ENCODE measurements around the gene TLNRD1. TPM values are rescaled to one million over a fixed set of nuclear protein-coding genes. Genes with fewer than 3 reads are reported as not detected.
"Not testable (repeated sequence)": the region's sequence is repeated elsewhere in the genome, so short reads cannot be mapped to it uniquely, and the experiment has no call there.

Gene TLNRD1
- total and polyA plus RNA-seq, 4 donors: 1.6 to 24.4 (median 10.0) TPM

DNA sequence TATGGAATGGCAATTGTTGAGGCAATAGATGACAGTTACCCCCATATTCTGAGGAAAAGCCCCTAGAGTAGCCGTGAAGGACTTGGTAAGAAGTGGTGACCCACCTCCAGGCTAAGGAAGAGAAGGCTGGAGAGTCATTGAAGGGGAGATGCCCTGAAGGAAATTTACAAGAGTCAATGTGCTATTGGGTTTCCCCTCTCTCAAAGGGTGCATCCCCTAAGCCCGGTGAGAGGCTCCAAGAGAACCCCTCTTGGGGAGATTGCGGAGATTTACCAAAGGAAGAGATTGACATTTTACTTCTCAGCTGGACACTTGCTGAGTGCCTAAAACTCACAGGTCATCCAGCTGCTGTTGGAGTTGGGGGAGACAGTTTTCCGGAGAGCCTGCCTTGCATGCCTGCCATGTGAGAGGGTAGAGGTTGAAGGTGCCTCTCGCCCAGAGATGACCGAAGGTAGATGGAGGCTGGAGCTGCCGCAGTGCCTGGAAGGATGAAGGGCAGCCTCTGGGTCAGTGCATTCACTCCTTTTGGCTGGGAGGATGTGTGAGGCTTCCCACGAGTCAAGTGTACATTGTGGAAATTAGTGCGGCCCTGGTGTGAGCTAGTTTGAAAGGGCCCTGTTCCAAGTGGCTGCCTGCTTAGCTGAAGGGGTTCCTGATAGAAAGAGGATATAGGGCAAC lies 41.8 kb upstream of the TLNRD1 start:
- no peaks in the 10 kb centered on the region for H3K9me3 ChIP-seq (ENCODE audit: control insufficient read depth, low read length)
- DNase-seq (no peak), ATAC-seq (ENCODE audit: low FRiP score) (no peak)
- H3K27me3 ChIP-seq (ENCODE audit: control insufficient read depth in 1 of 2, insufficient read depth in 2 of 2, low read length in 1 of 2): no peaks in the 10 kb centered on the region
- no peak overlapping the region for H3K27ac ChIP-seq (ENCODE audit: low read depth in 1 of 2, low read length in 2 of 2)
- peaks cover 0 to 3% of the 10 kb centered on the region in 2 donors for H3K4me1 ChIP-seq (ENCODE audit: control insufficient read depth in 1 of 2, insufficient read depth in 2 of 2, low read length in 2 of 2)
- intact Hi-C loops (cut with DNase I): no loop called here
- WGBS, 2 donors: 98 to 99% methylated on average over 9 of the region's 9 CpGs
- H3K4me3 ChIP-seq (ENCODE audit: low read length in 2 of 2): no peak overlapping the region
- peaks cover 1 to 4% of the 10 kb centered on the region in 2 donors for H3K36me3 ChIP-seq (ENCODE audit: control insufficient read depth in 1 of 2, insufficient read depth in 2 of 2, low read length in 1 of 2)

DNA sequence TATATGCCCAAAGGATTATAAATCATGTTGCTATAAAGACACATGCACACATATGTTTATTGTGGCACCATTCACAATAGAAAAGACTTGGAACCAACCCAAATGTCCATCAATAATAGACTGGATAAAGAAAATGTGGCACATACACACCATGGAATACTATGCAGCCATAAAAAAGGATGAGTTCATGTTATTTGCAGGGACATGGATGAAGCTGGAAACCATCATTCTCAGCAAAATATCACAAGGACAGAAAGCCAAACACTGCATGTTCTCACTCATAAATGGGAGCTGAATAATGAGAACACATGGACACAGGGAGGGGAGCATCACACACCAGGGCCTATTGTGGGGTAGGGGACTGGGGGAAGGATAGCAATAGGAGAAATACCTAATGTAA lies 35.3 kb upstream of the TLNRD1 start:
- H3K4me1 ChIP-seq (ENCODE audit: control insufficient read depth in 1 of 2, insufficient read depth in 2 of 2, low read length in 2 of 2): not testable (repeated sequence)

DNA sequence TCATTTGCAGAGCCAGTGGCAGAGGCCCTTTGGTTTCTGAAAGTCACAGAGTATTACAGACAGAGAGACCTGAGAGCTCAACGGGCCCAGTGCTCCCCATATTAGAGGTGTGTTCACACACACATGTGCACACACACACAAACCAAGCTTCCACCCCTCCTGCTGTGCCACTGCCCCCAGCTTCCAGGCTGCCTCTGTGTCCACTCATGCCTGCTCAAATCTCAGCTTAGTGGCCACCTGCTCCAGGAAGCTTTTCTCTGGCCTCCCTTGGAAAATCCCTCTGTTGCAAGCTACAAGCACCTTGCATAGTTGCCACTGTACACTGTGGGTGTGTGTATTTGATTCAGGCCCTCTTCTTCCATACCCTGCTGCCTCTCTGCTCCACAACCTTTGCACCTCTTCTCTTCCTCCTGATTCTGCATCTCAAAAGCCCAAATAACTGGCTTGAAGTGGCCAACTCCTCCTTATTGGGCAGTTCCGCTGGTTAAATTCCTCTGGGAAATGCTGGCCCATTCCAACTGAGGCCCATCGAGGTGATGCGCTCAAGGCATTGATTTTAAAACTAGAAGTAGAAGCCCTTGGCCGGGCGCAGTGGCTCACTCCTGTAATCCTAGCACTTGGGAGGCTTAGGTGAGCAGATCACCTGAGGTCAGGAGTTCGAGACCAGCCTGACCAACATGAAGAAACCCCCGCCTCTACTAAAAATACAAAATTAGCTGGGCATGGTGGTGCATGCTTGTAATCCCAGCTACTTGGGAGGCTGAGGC lies 34.1 kb upstream of the TLNRD1 start:
- no peak overlapping the region for H3K4me3 ChIP-seq (ENCODE audit: low read length in 2 of 2)
- H3K4me1 ChIP-seq (ENCODE audit: control insufficient read depth in 1 of 2, insufficient read depth in 2 of 2, low read length in 2 of 2): no peaks in the 10 kb centered on the region
- intact Hi-C loops (cut with DNase I): loop anchor here in 1 of 2 donors (5.0 kb wide), 1 partner anchor 509 kb away; no protein-coding TSS in a partner anchor
- H3K9me3 ChIP-seq (ENCODE audit: control insufficient read depth, low read length): no peaks in the 10 kb centered on the region
- H3K27me3 ChIP-seq (ENCODE audit: control insufficient read depth in 1 of 2, insufficient read depth in 2 of 2, low read length in 1 of 2): no peaks in the 10 kb centered on the region
- WGBS, 2 donors: 90 to 91% methylated on average over 8 of the region's 8 CpGs
- no peak for ATAC-seq (ENCODE audit: low FRiP score)
- H3K36me3 ChIP-seq (ENCODE audit: control insufficient read depth in 1 of 2, insufficient read depth in 2 of 2, low read length in 1 of 2): peaks cover 0 to 2% of the 10 kb centered on the region in 2 donors
- H3K27ac ChIP-seq (ENCODE audit: low read depth in 1 of 2, low read length in 2 of 2): no peak overlapping the region
- no peak for DNase-seq

More for the DNA sequence above, 35.3 kb upstream of the TLNRD1 start:
- not testable (repeated sequence) for H3K27ac ChIP-seq (ENCODE audit: low read depth in 1 of 2, low read length in 2 of 2); H3K36me3 ChIP-seq (ENCODE audit: control insufficient read depth in 1 of 2, insufficient read depth in 2 of 2, low read length in 1 of 2); H3K4me3 ChIP-seq (ENCODE audit: low read length in 2 of 2); DNase-seq; ATAC-seq (ENCODE audit: low FRiP score); H3K27me3 ChIP-seq (ENCODE audit: control insufficient read depth in 1 of 2, insufficient read depth in 2 of 2, low read length in 1 of 2); H3K9me3 ChIP-seq (ENCODE audit: control insufficient read depth, low read length)
- intact Hi-C loops (cut with DNase I): loop anchor here in 1 of 2 donors (5.0 kb wide), 1 partner anchor 508 kb away; no protein-coding TSS in a partner anchor

DNA sequence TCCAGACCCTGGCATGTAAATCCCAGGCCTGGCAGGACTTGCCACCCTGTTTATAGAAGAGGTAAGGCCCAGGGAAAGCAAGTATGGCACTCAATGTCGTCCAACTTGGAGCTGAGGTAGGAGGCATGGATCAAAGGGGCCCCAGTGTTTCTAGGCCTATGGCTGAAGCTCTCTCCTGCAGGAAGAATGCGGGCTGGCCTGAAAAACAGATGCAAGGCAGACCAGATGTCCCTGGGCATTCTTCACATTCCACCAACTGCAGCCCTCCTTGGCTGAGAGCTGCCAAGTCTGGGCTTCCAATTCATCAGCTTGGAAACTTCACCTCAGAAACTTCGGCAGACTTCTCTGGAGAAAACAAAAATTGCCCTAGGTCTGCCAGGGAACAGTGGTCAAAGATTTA lies 33.3 kb upstream of the TLNRD1 start:
- Histone ChIP-seq H3K27ac (ENCODE audit: low read depth in 1 of 2, low read length in 2 of 2) (no peak overlapping the region), H3K4me1 (ENCODE audit: control insufficient read depth in 1 of 2, insufficient read depth in 2 of 2, low read length in 2 of 2) (no peaks in the 10 kb centered on the region), H3K36me3 (ENCODE audit: control insufficient read depth in 1 of 2, insufficient read depth in 2 of 2, low read length in 1 of 2) (peaks cover 0 to 2% of the 10 kb centered on the region in 2 donors), H3K27me3 (ENCODE audit: control insufficient read depth in 1 of 2, insufficient read depth in 2 of 2, low read length in 1 of 2) (no peaks in the 10 kb centered on the region), H3K9me3 (ENCODE audit: control insufficient read depth, low read length) (no peaks in the 10 kb centered on the region), H3K4me3 (ENCODE audit: low read length in 2 of 2) (no peak overlapping the region)
- 30 to 33% methylated on average over 3 of the region's 3 CpGs for WGBS, 2 donors
- intact Hi-C loops (cut with DNase I): loop anchor here in 1 of 2 donors (5.0 kb wide), 1 partner anchor 510 kb away; no protein-coding TSS in a partner anchor
- DNase-seq (no peak), ATAC-seq (ENCODE audit: low FRiP score) (no peak)

DNA sequence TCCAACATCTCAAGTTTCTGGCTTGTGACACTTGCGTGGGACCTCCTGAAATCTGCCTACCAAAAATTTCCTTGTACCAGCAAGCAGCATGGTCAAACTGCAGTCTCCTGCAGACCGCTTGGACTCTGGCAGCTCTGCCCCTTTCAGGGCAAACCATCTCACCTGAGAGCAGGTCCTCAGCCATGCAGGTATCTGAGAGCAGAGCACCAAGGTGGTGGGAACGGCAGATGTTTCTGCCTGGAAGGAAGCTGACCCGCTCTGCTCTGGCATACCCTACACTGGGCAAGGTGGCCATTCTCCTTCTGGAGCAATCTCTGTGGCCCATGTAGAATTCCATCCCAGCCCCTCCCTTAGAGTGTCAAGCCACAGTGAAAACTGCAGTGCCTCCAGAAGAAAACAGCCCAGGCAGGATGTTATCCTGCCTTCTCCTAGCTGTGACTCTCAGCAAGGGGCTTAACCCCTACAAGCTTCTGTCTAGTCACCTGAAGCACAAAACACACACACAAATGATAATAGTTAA lies 32.7 kb upstream of the TLNRD1 start:
- 88 to 96% methylated on average over 4 of the region's 4 CpGs for WGBS, 2 donors
- intact Hi-C loops (cut with DNase I): loop anchor here in 1 of 2 donors (5.0 kb wide), 1 partner anchor 511 kb away; no protein-coding TSS in a partner anchor
- no peak overlapping the region for H3K4me3 ChIP-seq (ENCODE audit: low read length in 2 of 2)
- DNase-seq: no peak
- H3K36me3 ChIP-seq (ENCODE audit: control insufficient read depth in 1 of 2, insufficient read depth in 2 of 2, low read length in 1 of 2): peaks cover 0 to 2% of the 10 kb centered on the region in 2 donors
- H3K27ac ChIP-seq (ENCODE audit: low read depth in 1 of 2, low read length in 2 of 2): no peak overlapping the region
- no peaks in the 10 kb centered on the region for H3K27me3 ChIP-seq (ENCODE audit: control insufficient read depth in 1 of 2, insufficient read depth in 2 of 2, low read length in 1 of 2)
- no peaks in the 10 kb centered on the region for H3K4me1 ChIP-seq (ENCODE audit: control insufficient read depth in 1 of 2, insufficient read depth in 2 of 2, low read length in 2 of 2)
- no peak for ATAC-seq (ENCODE audit: low FRiP score)
- H3K9me3 ChIP-seq (ENCODE audit: control insufficient read depth, low read length): no peaks in the 10 kb centered on the region

DNA sequence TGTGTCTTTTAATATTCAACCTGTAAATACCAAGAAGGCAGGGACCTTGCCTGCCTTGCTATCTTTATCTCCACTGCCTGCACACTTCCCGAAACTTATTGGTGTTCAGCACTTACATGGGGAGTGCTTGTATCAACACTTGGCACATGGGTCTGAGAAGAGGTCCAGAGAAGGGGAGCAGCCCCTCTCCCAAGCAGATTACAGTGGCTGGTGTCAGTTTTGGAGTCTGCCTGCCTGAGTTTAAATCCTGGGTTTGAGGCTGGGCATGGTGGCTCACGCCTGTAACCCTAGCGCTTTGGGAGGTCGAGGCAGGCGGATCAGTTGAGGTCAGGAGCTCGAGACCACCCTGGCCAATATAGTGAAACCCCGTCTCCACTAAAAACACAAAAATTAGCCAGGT lies 31.4 kb upstream of the TLNRD1 start:
- Histone ChIP-seq H3K27me3 (ENCODE audit: control insufficient read depth in 1 of 2, insufficient read depth in 2 of 2, low read length in 1 of 2) (no peaks in the 10 kb centered on the region), H3K4me1 (ENCODE audit: control insufficient read depth in 1 of 2, insufficient read depth in 2 of 2, low read length in 2 of 2) (no peaks in the 10 kb centered on the region), H3K36me3 (ENCODE audit: control insufficient read depth in 1 of 2, insufficient read depth in 2 of 2, low read length in 1 of 2) (peaks cover 0 to 2% of the 10 kb centered on the region in 2 donors), H3K9me3 (ENCODE audit: control insufficient read depth, low read length) (no peaks in the 10 kb centered on the region), H3K27ac (ENCODE audit: low read depth in 1 of 2, low read length in 2 of 2) (no peak overlapping the region), H3K4me3 (ENCODE audit: low read length in 2 of 2) (no peak overlapping the region)
- ATAC-seq (ENCODE audit: low FRiP score) (no peak), DNase-seq (no peak)
- intact Hi-C loops (cut with DNase I): loop anchor here in 1 of 2 donors (5.0 kb wide), 1 partner anchor 512 kb away; no protein-coding TSS in a partner anchor
- 85 to 92% methylated on average over 7 of the region's 7 CpGs for WGBS, 2 donors

DNA sequence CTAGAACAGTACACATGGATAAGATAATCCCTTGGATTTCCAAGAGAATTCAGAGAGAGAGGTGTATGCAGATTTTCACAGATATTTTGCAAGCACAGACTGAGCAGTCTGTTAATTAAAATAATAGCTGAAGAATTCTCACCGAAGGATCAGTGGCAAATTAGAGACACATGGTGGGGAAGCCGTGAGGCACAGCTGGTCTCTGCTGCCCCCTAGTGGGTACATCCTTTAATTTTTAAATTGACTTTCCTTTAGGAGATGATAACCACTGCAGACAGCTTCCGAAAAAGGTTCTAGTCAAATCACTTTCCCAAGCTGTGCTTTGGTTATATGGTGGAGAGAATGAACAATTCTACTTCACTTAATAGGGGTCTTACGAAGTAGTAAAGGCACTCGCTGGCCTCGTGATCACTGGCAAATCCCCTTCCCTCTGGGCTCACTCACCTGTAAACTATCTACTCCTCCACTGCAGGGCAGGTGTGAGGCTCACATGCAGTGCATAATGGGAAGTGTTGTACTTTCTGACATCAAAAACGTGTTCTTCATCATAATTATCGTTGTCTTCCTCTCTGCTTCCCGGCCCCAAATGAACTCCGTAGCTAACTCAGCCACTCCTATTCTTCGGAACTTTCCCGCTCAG lies 30.6 kb upstream of the TLNRD1 start:
- Histone ChIP-seq H3K9me3 (ENCODE audit: control insufficient read depth, low read length) (no peaks in the 10 kb centered on the region), H3K4me1 (ENCODE audit: control insufficient read depth in 1 of 2, insufficient read depth in 2 of 2, low read length in 2 of 2) (no peaks in the 10 kb centered on the region), H3K4me3 (ENCODE audit: low read length in 2 of 2) (no peak overlapping the region), H3K27ac (ENCODE audit: low read depth in 1 of 2, low read length in 2 of 2) (no peak overlapping the region), H3K27me3 (ENCODE audit: control insufficient read depth in 1 of 2, insufficient read depth in 2 of 2, low read length in 1 of 2) (no peaks in the 10 kb centered on the region), H3K36me3 (ENCODE audit: control insufficient read depth in 1 of 2, insufficient read depth in 2 of 2, low read length in 1 of 2) (peaks cover 0 to 2% of the 10 kb centered on the region in 2 donors)
- intact Hi-C loops (cut with DNase I): loop anchor here (2.0 to 10.0 kb wide), 7 partner anchors 191 to 513 kb away; partner anchors contain the start of genes ABHD17C (in 2 of the 2) and CEMIP (in 2 of the 2)
- no peak for DNase-seq
- WGBS, 2 donors: 56 to 58% methylated on average over 12 of the region's 12 CpGs
- peak; percentile 85 for ATAC-seq (ENCODE audit: low FRiP score)

DNA sequence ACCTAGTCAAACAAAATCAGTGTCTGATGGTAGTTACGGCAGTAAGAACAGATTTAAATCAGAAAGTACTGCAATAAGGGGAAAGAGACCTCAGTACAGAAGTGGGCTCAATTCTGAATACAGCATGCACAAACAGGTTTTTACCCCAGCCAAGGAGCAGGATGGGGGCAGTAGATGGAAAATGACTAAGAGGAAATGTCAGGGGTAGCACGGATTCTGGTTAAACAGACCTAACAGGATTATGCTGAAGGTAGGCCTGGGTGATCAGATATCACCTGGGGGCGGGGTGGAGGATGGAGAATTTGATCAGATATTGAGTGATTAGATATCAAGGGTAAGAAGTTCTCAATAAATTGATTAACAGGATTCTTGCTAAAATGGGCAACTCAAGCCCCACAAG lies 30.1 kb upstream of the TLNRD1 start:
- DNase-seq (no peak), ATAC-seq (ENCODE audit: low FRiP score) (no peak)
- no peak overlapping the region for H3K4me3 ChIP-seq (ENCODE audit: low read length in 2 of 2)
- intact Hi-C loops (cut with DNase I): loop anchor here (2.0 to 10.0 kb wide), 7 partner anchors 192 to 513 kb away; partner anchors contain the start of genes ABHD17C (in 2 of the 2) and CEMIP (in 2 of the 2)
- H3K27me3 ChIP-seq (ENCODE audit: control insufficient read depth in 1 of 2, insufficient read depth in 2 of 2, low read length in 1 of 2): no peaks in the 10 kb centered on the region
- H3K9me3 ChIP-seq (ENCODE audit: control insufficient read depth, low read length): no peaks in the 10 kb centered on the region
- H3K4me1 ChIP-seq (ENCODE audit: control insufficient read depth in 1 of 2, insufficient read depth in 2 of 2, low read length in 2 of 2): no peaks in the 10 kb centered on the region
- peaks cover 0 to 2% of the 10 kb centered on the region in 2 donors for H3K36me3 ChIP-seq (ENCODE audit: control insufficient read depth in 1 of 2, insufficient read depth in 2 of 2, low read length in 1 of 2)
- H3K27ac ChIP-seq (ENCODE audit: low read depth in 1 of 2, low read length in 2 of 2): no peak overlapping the region
- WGBS, 2 donors: 80 to 84% methylated on average over 3 of the region's 3 CpGs
